D341Med (cell line): ENCODE measurements around the gene CASZ1.
A peak's percentile ranks its signal among the peaks of the same experiment; 100 is the strongest.

Experiments used
- DNase-seq: peaks from one replicate; pipeline ENCODE4 v3.0.0; 2012; ENCODE audit warnings: low spot score

Gene CASZ1, protein sequence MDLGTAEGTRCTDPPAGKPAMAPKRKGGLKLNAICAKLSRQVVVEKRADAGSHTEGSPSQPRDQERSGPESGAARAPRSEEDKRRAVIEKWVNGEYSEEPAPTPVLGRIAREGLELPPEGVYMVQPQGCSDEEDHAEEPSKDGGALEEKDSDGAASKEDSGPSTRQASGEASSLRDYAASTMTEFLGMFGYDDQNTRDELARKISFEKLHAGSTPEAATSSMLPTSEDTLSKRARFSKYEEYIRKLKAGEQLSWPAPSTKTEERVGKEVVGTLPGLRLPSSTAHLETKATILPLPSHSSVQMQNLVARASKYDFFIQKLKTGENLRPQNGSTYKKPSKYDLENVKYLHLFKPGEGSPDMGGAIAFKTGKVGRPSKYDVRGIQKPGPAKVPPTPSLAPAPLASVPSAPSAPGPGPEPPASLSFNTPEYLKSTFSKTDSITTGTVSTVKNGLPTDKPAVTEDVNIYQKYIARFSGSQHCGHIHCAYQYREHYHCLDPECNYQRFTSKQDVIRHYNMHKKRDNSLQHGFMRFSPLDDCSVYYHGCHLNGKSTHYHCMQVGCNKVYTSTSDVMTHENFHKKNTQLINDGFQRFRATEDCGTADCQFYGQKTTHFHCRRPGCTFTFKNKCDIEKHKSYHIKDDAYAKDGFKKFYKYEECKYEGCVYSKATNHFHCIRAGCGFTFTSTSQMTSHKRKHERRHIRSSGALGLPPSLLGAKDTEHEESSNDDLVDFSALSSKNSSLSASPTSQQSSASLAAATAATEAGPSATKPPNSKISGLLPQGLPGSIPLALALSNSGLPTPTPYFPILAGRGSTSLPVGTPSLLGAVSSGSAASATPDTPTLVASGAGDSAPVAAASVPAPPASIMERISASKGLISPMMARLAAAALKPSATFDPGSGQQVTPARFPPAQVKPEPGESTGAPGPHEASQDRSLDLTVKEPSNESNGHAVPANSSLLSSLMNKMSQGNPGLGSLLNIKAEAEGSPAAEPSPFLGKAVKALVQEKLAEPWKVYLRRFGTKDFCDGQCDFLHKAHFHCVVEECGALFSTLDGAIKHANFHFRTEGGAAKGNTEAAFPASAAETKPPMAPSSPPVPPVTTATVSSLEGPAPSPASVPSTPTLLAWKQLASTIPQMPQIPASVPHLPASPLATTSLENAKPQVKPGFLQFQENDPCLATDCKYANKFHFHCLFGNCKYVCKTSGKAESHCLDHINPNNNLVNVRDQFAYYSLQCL (N-terminal part only)

GRCh38 chr1:10796029-10796944, at the start of gene CASZ1:
Gene CASZ1 (minus strand): TSS chr1:10796646. CDS start chr1:10693889, 102,757 bp downstream.
- DNase-seq = peak; percentile 95

DNA sequence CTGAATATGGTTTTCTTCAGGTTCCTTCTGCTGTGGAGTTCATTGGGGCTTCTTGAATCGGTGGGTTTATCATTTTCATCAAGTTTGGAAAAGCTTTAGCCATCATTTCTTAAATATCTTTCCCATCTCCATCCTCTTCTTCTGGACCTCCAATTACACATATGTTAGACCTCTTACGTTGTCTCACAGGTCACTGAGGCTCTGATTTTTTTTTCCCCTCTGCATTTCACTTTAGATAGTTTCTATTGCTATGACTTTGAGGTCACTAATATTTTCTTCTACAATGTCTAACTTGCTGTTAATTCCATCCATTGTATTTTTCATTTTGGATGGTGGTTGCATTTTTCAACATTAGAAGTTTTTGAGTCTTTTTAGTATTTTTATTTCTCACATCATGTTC, 47.3 kb upstream of the CASZ1 start:
- no peak for DNase-seq

GRCh38 chr1:10841118-10841517, 44.7 kb upstream of the CASZ1 start:
- DNase-seq = no peak

- no peak for DNase-seq
Measured at GRCh38 chr1:10839188-10839770, 42.8 kb upstream of the CASZ1 start.

- DNase-seq = no peak
Measured at GRCh38 chr1:10838541-10838940, 42.1 kb upstream of the CASZ1 start.

DNA sequence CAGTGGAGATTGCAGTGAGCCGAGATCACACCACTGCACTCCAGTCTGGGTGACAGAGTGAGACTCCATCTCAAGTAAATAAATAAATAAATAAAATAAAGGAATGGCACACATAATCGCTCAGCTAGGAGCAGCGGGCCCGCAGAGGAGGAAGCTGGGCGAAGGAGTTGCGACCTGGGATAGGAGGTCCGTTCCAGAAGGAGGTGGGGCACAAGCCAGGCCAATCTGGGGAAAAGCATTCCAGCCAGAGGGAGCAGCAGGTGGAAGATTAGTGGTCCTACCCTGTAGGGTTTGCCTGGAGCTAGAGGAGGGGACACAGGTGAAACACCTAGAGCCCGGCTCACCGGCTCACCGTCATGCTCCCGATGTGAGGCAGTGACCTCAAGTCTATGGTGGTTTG, 40.3 kb upstream of the CASZ1 start:
- no peak for DNase-seq

- DNase-seq = peak; percentile 95
Measured at GRCh38 chr1:10835822-10836421, 39.5 kb upstream of the CASZ1 start.

DNA sequence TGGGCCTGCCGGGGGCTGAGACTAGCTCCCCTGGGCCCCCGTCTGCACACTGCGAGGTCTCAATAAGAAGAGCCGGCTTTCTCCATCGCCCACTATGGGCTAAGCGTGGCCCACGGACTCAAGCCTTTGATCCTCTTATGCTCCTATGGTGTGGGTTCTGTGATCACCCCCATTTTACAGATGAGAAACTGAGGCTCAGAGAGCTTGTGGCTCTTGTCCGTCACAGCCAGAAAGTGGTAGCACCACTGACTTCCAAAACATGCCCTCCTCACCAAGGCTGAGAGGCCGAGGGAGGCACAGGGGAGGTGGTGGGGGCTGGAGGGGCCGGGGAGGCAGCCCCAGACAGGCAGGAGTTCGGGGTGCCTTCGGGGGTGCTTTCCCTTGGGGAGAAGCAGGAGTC, 39.0 kb upstream of the CASZ1 start:
- no peak for DNase-seq

DNA sequence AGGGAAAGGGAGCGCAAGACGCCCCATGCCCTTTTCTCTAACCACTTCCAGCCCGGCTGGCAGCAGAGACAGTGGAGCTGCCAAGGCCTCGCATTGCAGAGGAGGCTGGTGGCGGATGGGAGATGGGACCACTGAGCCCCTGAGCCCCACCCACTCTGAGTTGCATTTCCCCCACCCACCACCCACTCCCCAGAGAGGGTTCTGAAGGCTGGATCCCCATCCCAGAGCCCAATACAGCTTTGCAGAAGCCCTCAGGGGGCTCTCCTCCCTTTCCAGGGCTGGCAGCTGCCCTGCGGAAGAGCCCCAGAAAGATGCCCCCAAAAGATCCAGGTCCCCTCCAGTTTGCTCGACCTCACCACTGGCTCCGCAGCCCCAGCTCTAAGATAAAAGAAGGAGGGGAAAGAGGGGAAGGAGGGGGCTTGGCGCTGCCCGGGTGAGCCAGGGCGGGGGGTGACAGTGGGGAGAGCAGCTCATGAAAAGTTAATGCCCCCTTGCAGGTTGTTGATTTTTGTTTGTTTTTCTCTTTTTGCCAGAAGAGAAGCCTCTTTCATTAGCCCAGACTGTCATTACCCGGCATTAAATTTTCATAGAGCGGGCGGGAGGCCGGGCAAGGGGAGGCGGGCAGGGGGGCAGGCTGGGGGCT, 38.4 kb upstream of the CASZ1 start:
- DNase-seq = no peak

- no peak for DNase-seq
Measured at GRCh38 chr1:10833630-10834557, 37.4 kb upstream of the CASZ1 start.

DNA sequence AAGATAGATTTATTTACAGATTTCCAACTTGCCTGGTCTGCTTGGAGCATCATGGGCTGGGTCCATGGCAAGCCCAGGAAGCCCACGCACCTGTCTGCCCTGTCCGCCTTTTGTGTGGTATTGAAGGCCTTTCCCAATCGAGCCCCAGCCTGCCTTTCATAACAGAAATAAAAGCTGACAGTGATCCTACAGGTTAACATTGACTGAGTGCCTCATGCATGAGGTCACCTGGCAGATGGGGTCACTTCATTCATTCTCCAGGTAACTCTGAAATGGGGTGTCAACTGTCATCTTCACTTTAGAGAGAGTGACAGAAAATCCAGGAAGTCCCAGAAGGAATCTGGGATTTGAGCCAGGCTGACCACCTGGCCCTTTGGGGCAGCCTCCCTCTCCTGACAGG, 36.3 kb upstream of the CASZ1 start:
- DNase-seq = no peak

GRCh38 chr1:10830961-10831668, 34.7 kb upstream of the CASZ1 start:
- no peak for DNase-seq

DNA sequence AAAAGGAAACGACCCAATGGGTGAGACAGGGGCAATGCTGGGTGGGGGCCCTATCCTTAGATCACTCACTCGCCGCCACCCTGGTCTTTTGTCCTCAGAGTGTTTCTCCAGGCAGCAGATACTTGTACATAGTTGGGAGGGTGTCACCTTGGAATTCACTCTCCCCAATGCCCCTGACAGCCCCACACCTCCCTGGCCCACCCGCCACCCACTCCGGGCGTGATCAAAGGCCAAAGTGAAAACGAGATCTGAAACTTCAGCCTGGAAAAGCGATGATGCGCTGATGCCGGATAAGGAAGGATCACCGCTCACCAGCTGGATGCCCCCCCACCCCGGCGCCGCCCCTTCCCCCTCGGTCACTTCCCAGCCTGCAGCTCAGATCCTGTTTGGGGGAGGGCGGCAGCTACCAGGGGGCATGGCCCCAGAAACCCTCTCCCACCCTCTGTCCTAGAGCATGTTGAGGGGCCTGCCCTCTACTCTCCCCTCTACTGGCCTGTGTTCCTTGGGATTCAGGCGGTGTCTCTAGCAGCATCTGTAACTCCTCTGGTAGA, 33.6 kb upstream of the CASZ1 start:
- DNase-seq = no peak

DNA sequence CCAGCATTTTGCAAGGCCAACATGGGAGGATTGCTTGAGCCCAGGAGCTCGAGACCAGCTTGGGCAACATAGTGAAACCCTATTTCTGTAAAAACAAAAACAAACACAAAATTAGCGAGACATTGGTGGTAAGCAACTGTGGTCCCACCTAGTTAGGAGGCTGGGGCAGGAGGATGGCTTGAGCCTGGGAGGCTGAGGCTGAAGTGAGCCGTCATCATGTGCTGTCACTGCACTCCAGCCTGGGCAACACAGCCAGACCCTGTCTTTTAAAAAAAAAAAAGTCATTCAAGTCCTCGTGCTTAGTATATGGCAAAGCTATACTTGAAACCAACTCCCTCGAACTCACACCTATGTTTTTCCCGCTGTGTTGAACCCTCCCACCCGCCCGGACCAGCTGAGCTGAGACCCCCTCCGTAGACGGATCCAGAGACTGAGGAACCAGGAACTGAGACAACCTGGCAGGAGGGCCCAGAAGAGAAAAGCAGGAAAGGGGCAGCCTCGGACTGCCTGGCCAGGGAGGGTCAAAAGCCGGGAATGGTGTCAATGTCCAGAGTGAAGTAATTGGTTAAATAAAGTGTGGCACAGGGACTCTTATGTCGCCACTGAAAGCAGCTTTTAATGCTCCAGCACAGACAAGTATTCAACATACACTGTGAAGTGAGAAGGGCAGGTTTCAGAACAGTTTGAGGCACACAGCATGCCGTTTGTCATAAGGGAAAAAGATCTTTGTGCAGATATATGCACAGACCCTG, 32.8 kb upstream of the CASZ1 start:
- no peak for DNase-seq

- no peak for DNase-seq
Measured at GRCh38 chr1:10827377-10828333, 31.2 kb upstream of the CASZ1 start.

DNA sequence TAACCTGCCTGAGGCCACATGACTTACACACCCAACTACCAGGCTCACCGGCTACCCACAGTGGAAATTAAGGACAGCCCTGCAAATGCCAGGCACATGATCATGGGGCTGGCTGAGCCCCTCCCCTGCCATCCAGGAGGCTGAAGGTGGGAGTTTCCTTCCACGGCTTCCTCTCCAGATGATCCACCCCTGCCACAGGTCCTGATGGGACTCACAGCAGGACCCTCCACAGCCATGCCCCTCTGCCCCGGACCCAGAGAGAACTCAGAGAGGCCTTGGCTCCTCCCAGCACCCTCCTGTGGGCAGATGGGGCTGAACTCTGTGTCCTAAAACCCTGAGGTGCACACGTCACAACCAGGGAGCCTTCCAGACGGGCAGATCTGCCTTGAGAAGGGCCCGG, 29.1 kb upstream of the CASZ1 start:
- no peak for DNase-seq
